A549 (cell line): ENCODE data around the gene SEC23IP. TPM values are rescaled to one million over a fixed set of nuclear protein-coding genes. Genes with fewer than 3 reads are reported as not detected.

Experiments
- ATAC-seq, 2 experiments: fragments of 200-7000 bp in 1 of 2; fragments of >200 bp in 1 of 2; cut with Nextera tagmentation in 1 of 2; cut with Tn5 transposase in 1 of 2; 3 replicates each; pipeline versions ENCODE4 v1.8.0 to v1.9.1; 2018 to 2020; ENCODE audit warnings: mild to moderate bottlenecking in 1 of 2, moderate library complexity in 1 of 2
- CTCF ChIA-PET: fragments of 300-600 bp; sonication (Branson Sonifier 250); formaldehyde crosslinking; extraction: SDS; loops from one replicate; lab custom pipeline; 2021; ENCODE audit warnings: antibody characterized with exemption, inconsistent platforms; lab: Yijun Ruan, JAX
- POLR2A ChIA-PET: fragments of 350-600 bp; formaldehyde crosslinking; extraction: SDS; loops from one replicate; lab custom pipeline; 2021; ENCODE audit warnings: antibody characterized with exemption, inconsistent platforms; lab: Yijun Ruan, JAX
- DNase-seq, 2 experiments: peaks; one replicate each; pipeline versions ENCODE4 v3.0.0 to v3.0.0-alpha.2; 2011 to 2016; ENCODE audit warnings: low read depth in 1 of 2, low spot score in 1 of 2
- FAIRE-seq: peaks from 2 replicates; lab custom pipeline; 2011; peaks lifted over from hg19 to GRCh38; lab: Jason Lieb, UNC
- H3K27ac ChIP-seq, 2 experiments: fragments of >200 bp; sonication (Bioruptor Twin); formaldehyde crosslinking; 3 replicates each; pipeline ENCODE4 v1.5.1; 2016 to 2017
- H3K4me1 ChIP-seq: fragments of >200 bp; sonication (Bioruptor Twin); formaldehyde crosslinking; 3 replicates; pipeline ENCODE4 v1.6.1; 2016
- H3K4me2 ChIP-seq: fragments of >200 bp; sonication (Bioruptor Twin); formaldehyde crosslinking; 3 replicates; pipeline ENCODE4 v1.6.1; 2016
- H3K4me3 ChIP-seq: fragments of >200 bp; sonication (Bioruptor Twin); formaldehyde crosslinking; 3 replicates; pipeline ENCODE4 v1.5.1; 2016
- H3K9me3 ChIP-seq: fragments of >200 bp; sonication (Bioruptor Twin); formaldehyde crosslinking; 3 replicates; pipeline ENCODE4 v1.6.1; 2016
- CHD4 ChIP-seq: fragments of 200-600 bp; sonication (generic); IDR thresholded peaks from 2 replicates; pipeline ENCODE4 v1.6.1; 2016; ENCODE audit warnings: antibody characterized with exemption, mild to moderate bottlenecking, borderline replicate concordance
- EHF ChIP-seq: fragments of 250-450 bp; sonication (Bioruptor Pico); IDR thresholded peaks from 2 replicates; pipeline ENCODE4 v1.5.0; 2020; ENCODE audit warnings: mild to moderate bottlenecking
- EHMT2 ChIP-seq: fragments of 200-600 bp; sonication (generic); IDR thresholded peaks from 2 replicates; pipeline ENCODE4 v1.6.1; 2016; ENCODE audit warnings: antibody characterized with exemption, low read depth, mild to moderate bottlenecking, moderate library complexity
- EP300 ChIP-seq, 2 experiments: fragments of >200 bp; sonication (Bioruptor Twin); formaldehyde crosslinking; IDR thresholded peaks; 2 replicates in 1 of 2; 3 replicates in 1 of 2; pipeline ENCODE4 v1.6.1; 2016 to 2017
- FOSL2 ChIP-seq, 2 experiments: fragments of 450-650 bp in 1 of 2; fragments of >200 bp in 1 of 2; sonication (Bioruptor Twin) in 1 of 2; formaldehyde crosslinking; IDR thresholded peaks; 2 replicates each; pipeline versions ENCODE4 v1.5.0 to v1.6.1; 2016 to 2020; ENCODE audit warnings: mild to moderate bottlenecking in 1 of 2, moderate library complexity in 1 of 2
- FOXS1 ChIP-seq: fragments of 250-450 bp; sonication (Bioruptor Pico); IDR thresholded peaks from 2 replicates; pipeline ENCODE4 v1.5.0; 2020; ENCODE audit warnings: mild to moderate bottlenecking, moderate library complexity
- HDAC2 ChIP-seq: fragments of 200-600 bp; sonication (generic); IDR thresholded peaks from 2 replicates; pipeline ENCODE4 v1.6.1; 2016
- HEYL ChIP-seq: fragments of 250-450 bp; sonication (Bioruptor Pico); IDR thresholded peaks from 2 replicates; pipeline ENCODE4 v1.8.0; 2021; ENCODE audit warnings: mild to moderate bottlenecking, moderate library complexity
- HOXB5 ChIP-seq: fragments of 250-450 bp; sonication (Bioruptor Pico); IDR thresholded peaks from 2 replicates; pipeline ENCODE4 v1.5.0; 2020; ENCODE audit warnings: mild to moderate bottlenecking, moderate library complexity
- JUNB ChIP-seq: fragments of >200 bp; sonication (Bioruptor Twin); formaldehyde crosslinking; IDR thresholded peaks from 2 replicates; pipeline ENCODE4 v1.6.1; 2016
- MAFK ChIP-seq: fragments of 450-650 bp; IDR thresholded peaks from 2 replicates; pipeline ENCODE4 v1.6.1; 2014; ENCODE audit not compliant: partially characterized antibody
- NR3C1 ChIP-seq: fragments of >200 bp; sonication (Bioruptor Twin); formaldehyde crosslinking; IDR thresholded peaks from 3 replicates; pipeline ENCODE4 v1.6.1; 2017
- SMC3 ChIP-seq: fragments of >200 bp; sonication (Bioruptor Twin); formaldehyde crosslinking; IDR thresholded peaks from 3 replicates; pipeline ENCODE4 v1.6.1; 2018; ENCODE audit warnings: inconsistent platforms
- SREBF2 ChIP-seq: fragments of 450-650 bp; IDR thresholded peaks from 2 replicates; pipeline ENCODE4 v1.6.1; 2014; ENCODE audit warnings: mild to moderate bottlenecking, moderate library complexity
- TFCP2L1 ChIP-seq: fragments of 250-450 bp; sonication (Bioruptor Pico); IDR thresholded peaks from 2 replicates; pipeline ENCODE4 v1.5.0; 2021; ENCODE audit warnings: mild to moderate bottlenecking
- ZFP36 ChIP-seq: fragments of 450-650 bp; IDR thresholded peaks from 2 replicates; pipeline ENCODE4 v1.6.1; 2014; ENCODE audit warnings: borderline replicate concordance; ENCODE audit not compliant: partially characterized antibody
- ZSCAN20 ChIP-seq: fragments of 250-450 bp; sonication (Bioruptor Pico); IDR thresholded peaks from 2 replicates; pipeline ENCODE4 v1.8.0; 2022; ENCODE audit warnings: mild to moderate bottlenecking, moderate library complexity
- WGBS: methylation state at CpG from one replicate; pipeline ENCODE4 v1.1.6; 2017; ENCODE audit errors: missing lambda C conversion rate; 5-methylcytosine and 5-hydroxymethylcytosine counted together
- polyA plus RNA-seq, 4 experiments: library from polyadenylated mRNA; depleted of rRNA in 3 of 4; stranded (reverse); fragments of >200 nt; fragmentation: RNase III in 1 of 4; extraction: RNeasy Plus Mini Kit Qiagen cat#74134 plus additional on column Dnase treatment in 1 of 4; gene quantifications; 2 replicates in 3 of 4; 3 replicates in 1 of 4; pipeline ENCODE4 v1.2.3, GENCODE V29; 2011 to 2017
- TF ChIP-seq, protein P1 (sequence below): fragments of >200 bp; sonication (Bioruptor Twin); formaldehyde crosslinking; IDR thresholded peaks from 2 replicates; pipeline ENCODE4 v1.6.1; 2016
- TF ChIP-seq, protein P2 (sequence below): fragments of >200 bp; sonication (Bioruptor Twin); formaldehyde crosslinking; IDR thresholded peaks from 3 replicates; pipeline ENCODE4 v1.6.1; 2016
- TF ChIP-seq, protein P3 (sequence below): fragments of 450-650 bp; IDR thresholded peaks from 2 replicates; pipeline ENCODE4 v1.6.1; 2014; ENCODE audit warnings: antibody characterized with exemption

SEC23IP gene
- polyA plus RNA-seq, 2 of the 4 experiments (the other 2 are of a cell fraction) = 44.9 to 75.6 TPM

DNA sequence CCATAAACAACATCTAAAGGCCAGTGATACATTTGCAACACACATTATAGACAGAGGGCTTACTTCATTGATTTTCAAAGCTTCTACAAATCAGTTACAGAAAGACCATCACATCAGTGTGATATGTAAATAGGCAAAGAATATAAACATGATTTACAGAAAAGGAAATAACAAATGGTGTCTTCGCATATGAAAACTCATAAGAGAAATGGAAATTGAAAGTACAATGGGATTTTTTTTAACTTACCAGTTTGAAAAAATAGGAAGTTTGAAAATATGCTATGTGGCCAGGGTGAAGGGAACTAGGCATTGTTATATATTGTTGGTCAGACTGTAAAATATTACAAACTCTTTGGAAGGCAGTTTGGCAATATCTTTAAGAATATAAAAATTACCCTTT, 27.3 kb downstream of the SEC23IP start:
- no peak overlapping the region for H3K27ac ChIP-seq
- DNase-seq (no peak), ATAC-seq (no peak), FAIRE-seq (no peak)
- no peaks in the 10 kb centered on the region for H3K4me1 ChIP-seq
- no peak overlapping the region for H3K4me3 ChIP-seq
- H3K9me3 ChIP-seq = no peaks in the 10 kb centered on the region
- WGBS = 89% methylated on average over 1 of the region's 1 CpG
- TF ChIP-seq HDAC2 (no peak), CHD4 (no peak), SREBF2 (no peak), HEYL (CRISPR knock-in tag) (no peak), JUNB (no peak)
- TF ChIP-seq, protein P1, sequence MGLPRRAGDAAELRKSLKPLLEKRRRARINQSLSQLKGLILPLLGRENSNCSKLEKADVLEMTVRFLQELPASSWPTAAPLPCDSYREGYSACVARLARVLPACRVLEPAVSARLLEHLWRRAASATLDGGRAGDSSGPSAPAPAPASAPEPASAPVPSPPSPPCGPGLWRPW = no peak
- TF ChIP-seq, protein P2, sequence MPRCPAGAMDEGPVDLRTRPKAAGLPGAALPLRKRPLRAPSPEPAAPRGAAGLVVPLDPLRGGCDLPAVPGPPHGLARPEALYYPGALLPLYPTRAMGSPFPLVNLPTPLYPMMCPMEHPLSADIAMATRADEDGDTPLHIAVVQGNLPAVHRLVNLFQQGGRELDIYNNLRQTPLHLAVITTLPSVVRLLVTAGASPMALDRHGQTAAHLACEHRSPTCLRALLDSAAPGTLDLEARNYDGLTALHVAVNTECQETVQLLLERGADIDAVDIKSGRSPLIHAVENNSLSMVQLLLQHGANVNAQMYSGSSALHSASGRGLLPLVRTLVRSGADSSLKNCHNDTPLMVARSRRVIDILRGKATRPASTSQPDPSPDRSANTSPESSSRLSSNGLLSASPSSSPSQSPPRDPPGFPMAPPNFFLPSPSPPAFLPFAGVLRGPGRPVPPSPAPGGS = no peak
- ChIA-PET CTCF (interaction anchor here (1.0 kb wide), 1 partner anchor 233 kb away, joined by 3 read pairs; no protein-coding TSS in a partner anchor), POLR2A (no interaction called here)
- no peak overlapping the region for H3K4me2 ChIP-seq

DNA sequence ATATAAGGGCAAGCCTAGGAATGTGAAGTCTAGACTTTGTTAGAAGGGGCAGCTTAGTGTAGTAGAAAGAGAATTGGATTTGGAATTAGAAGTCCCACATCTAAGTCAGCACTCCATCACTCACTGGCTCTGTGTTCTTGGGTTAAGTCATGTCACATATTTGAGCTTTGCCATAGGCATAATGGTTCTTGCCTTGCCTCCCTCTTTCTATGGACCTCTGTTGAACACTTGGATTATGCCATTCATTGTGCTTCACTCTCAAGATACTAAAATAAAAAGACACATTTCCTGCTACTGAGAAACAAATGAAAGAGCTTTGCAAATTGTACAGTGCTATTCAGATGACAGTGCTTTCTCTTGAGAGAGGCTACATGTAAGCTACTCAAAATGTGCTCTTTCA, 35.9 kb downstream of the SEC23IP start:
- TF ChIP-seq TFCP2L1 (CRISPR knock-in tag) (no peak), MAFK (peak; percentile 40)
- ATAC-seq = no peak
- H3K9me3 ChIP-seq = no peaks in the 10 kb centered on the region
- CTCF ChIA-PET = interaction anchor here (1.1 to 1.7 kb wide), 2 partner anchors 10 to 178 kb away, joined by 3 to 7 read pairs; no protein-coding TSS in a partner anchor
- no peak for FAIRE-seq
- POLR2A ChIA-PET = no interaction called here
- H3K4me1 ChIP-seq = 0 out of 3 replicates have a peak, but pooled peaks cover 3% of the 10 kb centered on the region
- no peak overlapping the region for H3K4me3 ChIP-seq
- no peak overlapping the region for H3K27ac ChIP-seq
- no peak for DNase-seq
- no peak overlapping the region for H3K4me2 ChIP-seq

DNA sequence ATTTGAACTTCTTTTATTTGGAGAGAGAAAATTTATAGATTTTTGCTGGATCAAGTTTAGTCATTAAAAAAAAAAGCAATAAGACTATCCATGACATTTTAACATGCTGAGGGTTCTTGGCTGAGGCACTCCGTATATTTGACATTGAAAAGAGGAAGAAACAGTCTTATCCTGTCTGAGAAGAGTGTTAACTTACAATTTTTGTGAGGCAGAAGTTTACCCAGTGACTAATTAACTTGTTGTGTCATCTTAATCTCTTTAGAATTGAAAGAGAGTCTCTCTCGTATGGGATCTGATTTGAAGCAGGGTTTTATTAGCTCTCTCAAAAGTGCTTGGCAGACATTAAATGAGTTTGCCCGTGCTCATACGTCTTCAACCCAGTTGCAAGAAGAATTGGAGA, 39.3 kb downstream of the SEC23IP start:
- DNase-seq = no peak
- CTCF ChIA-PET = interaction anchor here (0.7 to 2.0 kb wide), 2 partner anchors 11 kb away, joined by 3 to 5 read pairs; no protein-coding TSS in a partner anchor
- TF ChIP-seq TFCP2L1 (CRISPR knock-in tag) (no peak), FOXS1 (CRISPR knock-in tag) (no peak), ZSCAN20 (CRISPR knock-in tag) (no peak)
- ATAC-seq = no peak
- 0 out of 3 replicates have a peak, but pooled peaks cover 3% of the 10 kb centered on the region for H3K4me1 ChIP-seq
- POLR2A ChIA-PET = no interaction called here
- H3K4me2 ChIP-seq = no peak overlapping the region
- no peak overlapping the region for H3K27ac ChIP-seq
- no peaks in the 10 kb centered on the region for H3K9me3 ChIP-seq
- WGBS = 66% methylated on average over 4 of the region's 4 CpGs
- no peak for FAIRE-seq
- H3K4me3 ChIP-seq = no peak overlapping the region

DNA sequence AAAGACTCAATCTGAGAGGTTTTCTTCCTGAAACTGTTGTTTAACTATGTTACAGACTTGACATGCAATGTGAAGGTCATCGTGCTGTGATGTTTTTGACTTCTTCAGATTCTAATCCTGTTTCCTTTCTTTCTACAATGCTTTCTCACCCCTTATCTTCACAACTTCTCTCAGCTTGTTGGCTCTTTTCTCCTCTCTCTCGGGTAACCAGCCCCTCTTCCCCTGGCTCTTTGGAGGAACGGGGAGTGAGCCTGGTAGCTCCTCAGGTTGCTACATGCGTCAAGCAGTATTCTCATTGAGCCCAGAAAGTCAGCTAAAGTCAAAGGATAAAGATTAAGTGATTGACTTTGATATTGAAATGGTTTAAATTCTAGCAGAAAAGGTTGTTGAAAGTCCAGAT, 40.1 kb downstream of the SEC23IP start:
- ChIA-PET CTCF (interaction anchor here (0.7 to 2.0 kb wide), 5 partner anchors 10 to 15 kb away, joined by 3 to 5 read pairs (median 3); no protein-coding TSS in a partner anchor), POLR2A (no interaction called here)
- Histone ChIP-seq H3K4me3 (no peak overlapping the region), H3K9me3 (no peaks in the 10 kb centered on the region), H3K27ac (no peak overlapping the region), H3K4me1 (0 out of 3 replicates have a peak, but pooled peaks cover 3% of the 10 kb centered on the region), H3K4me2 (no peak overlapping the region)
- no peak for TF ChIP-seq ZFP36
- TF ChIP-seq FOSL2 (IDR thresholded peaks at IDR 0.05) = no peak
- TF ChIP-seq FOSL2 (CRISPR knock-in tag; IDR thresholded peaks at IDR 0.05) = no peak
- no peak for TF ChIP-seq MAFK
- no peak for TF ChIP-seq TFCP2L1 (CRISPR knock-in tag)
- no peak for TF ChIP-seq EHMT2
- TF ChIP-seq HOXB5 (CRISPR knock-in tag) = no peak
- TF ChIP-seq, protein P3, sequence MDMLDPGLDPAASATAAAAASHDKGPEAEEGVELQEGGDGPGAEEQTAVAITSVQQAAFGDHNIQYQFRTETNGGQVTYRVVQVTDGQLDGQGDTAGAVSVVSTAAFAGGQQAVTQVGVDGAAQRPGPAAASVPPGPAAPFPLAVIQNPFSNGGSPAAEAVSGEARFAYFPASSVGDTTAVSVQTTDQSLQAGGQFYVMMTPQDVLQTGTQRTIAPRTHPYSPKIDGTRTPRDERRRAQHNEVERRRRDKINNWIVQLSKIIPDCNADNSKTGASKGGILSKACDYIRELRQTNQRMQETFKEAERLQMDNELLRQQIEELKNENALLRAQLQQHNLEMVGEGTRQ = no peak
- no peak for TF ChIP-seq EP300 (IDR thresholded peaks at IDR 0.05)
- no peak for TF ChIP-seq NR3C1
- no peak for TF ChIP-seq SMC3
- TF ChIP-seq, protein P1 = no peak
- no peak for TF ChIP-seq EHF (CRISPR knock-in tag)
- no peak for FAIRE-seq
- ATAC-seq = no peak
- DNase-seq = no peak
- WGBS = 95% methylated on average over 4 of the region's 4 CpGs
